HepG2 (cell line): ENCODE results near the gene CSNK1D. TPM values are rescaled to one million over a fixed set of nuclear protein-coding genes. Genes with fewer than 3 reads are reported as not detected.

ENCODE experiments used
- ATRX ChIP-seq: sonication (generic); formaldehyde crosslinking; IDR thresholded peaks from 2 replicates; pipeline ENCODE4 v1.4.0; 2020; ENCODE audit warnings: missing genetic modification reagents, borderline replicate concordance
- ELF3 ChIP-seq: IDR thresholded peaks from 2 replicates; pipeline ENCODE4 v1.6.1; 2016; ENCODE audit warnings: missing genetic modification reagents, missing compliant biosample characterization
- ETV5 ChIP-seq: IDR thresholded peaks from 2 replicates; pipeline ENCODE4 v1.6.1; 2018; ENCODE audit warnings: missing biosample characterization, missing genetic modification reagents, inconsistent platforms, borderline replicate concordance
- IKZF5 ChIP-seq: IDR thresholded peaks from 2 replicates; pipeline ENCODE4 v1.6.1; 2018; ENCODE audit warnings: missing genetic modification reagents, mild to moderate bottlenecking, missing compliant biosample characterization
- JUN ChIP-seq: sonication (generic); formaldehyde crosslinking; IDR thresholded peaks from 2 replicates; pipeline ENCODE4 v1.4.0; 2020; ENCODE audit warnings: mild to moderate bottlenecking, missing genetic modification reagents
- RORA ChIP-seq: sonication (generic); formaldehyde crosslinking; IDR thresholded peaks from 2 replicates; pipeline ENCODE4 v1.5.0; 2020; ENCODE audit warnings: mild to moderate bottlenecking, missing genetic modification reagents, moderate library complexity
- SP140L ChIP-seq: sonication (generic); formaldehyde crosslinking; IDR thresholded peaks from 2 replicates; pipeline ENCODE4 v1.4.0; 2020; ENCODE audit warnings: missing genetic modification reagents, borderline replicate concordance
- STAT5B ChIP-seq: sonication (generic); formaldehyde crosslinking; IDR thresholded peaks from 2 replicates; pipeline ENCODE4 v1.4.0; 2020; ENCODE audit warnings: missing genetic modification reagents
- THAP11 ChIP-seq: IDR thresholded peaks from 2 replicates; pipeline ENCODE4 v1.6.1; 2016; ENCODE audit warnings: missing biosample characterization, missing genetic modification reagents
- XRCC5 ChIP-seq: fragments of 200-400 bp; formaldehyde crosslinking; optimal IDR thresholded peaks from 2 replicates; pipeline ENCODE3; 2017; ENCODE audit warnings: mild to moderate bottlenecking, low read length
- ZBTB33 ChIP-seq: sonication (generic); formaldehyde crosslinking; IDR thresholded peaks from 2 replicates; pipeline ENCODE4 v1.4.0; 2020; ENCODE audit warnings: missing genetic modification reagents
- ZBTB7B ChIP-seq: sonication (generic); formaldehyde crosslinking; IDR thresholded peaks from 2 replicates; pipeline ENCODE4 v1.4.0; 2020; ENCODE audit warnings: missing genetic modification reagents
- ZNF10 ChIP-seq: sonication (generic); formaldehyde crosslinking; IDR thresholded peaks from 2 replicates; pipeline ENCODE4 v1.4.0; 2020; ENCODE audit warnings: mild to moderate bottlenecking, low read depth, missing genetic modification reagents, borderline replicate concordance
- ZNF563 ChIP-seq: sonication (generic); formaldehyde crosslinking; IDR thresholded peaks from 2 replicates; pipeline ENCODE4 v1.8.0; 2022; ENCODE audit warnings: mild to moderate bottlenecking, moderate library complexity, missing genetic modification reagents
- ZNF761 ChIP-seq: sonication (generic); formaldehyde crosslinking; conservative IDR thresholded peaks from 2 replicates; pipeline ENCODE4 v1.4.0; 2020; ENCODE audit warnings: mild to moderate bottlenecking, missing genetic modification reagents
- ZNF800 ChIP-seq: sonication (generic); formaldehyde crosslinking; IDR thresholded peaks from 2 replicates; pipeline ENCODE4 v1.4.0; 2020; ENCODE audit warnings: missing genetic modification reagents
- polyA plus RNA-seq, 8 experiments: library from polyadenylated mRNA; depleted of rRNA in 3 of 8; stranded (reverse) in 7 of 8; unstranded in 1 of 8; fragments of >200 nt; fragmentation: Illumina TruSeq in 4 of 8; extraction: Trizol in 4 of 8; gene quantifications; 2 replicates each; pipeline versions ENCODE4 v1.2.1 to v1.2.3, GENCODE V29; 2011 to 2016; ENCODE audit warnings: low read depth in 4 of 8, missing spikeins in 1 of 8, mixed read lengths in 1 of 8; ENCODE audit not compliant: insufficient read depth in 1 of 8
- total RNA-seq, 5 experiments: library from RNA; depleted of rRNA; stranded (reverse); fragments of >200 nt; fragmentation: Illumina TruSeq; extraction: Trizol; gene quantifications; 2 replicates each; pipeline ENCODE4 v1.2.3, GENCODE V29; 2016; ENCODE audit warnings: low read depth in 1 of 5
- TF ChIP-seq, protein P1 (sequence below): sonication (generic); formaldehyde crosslinking; IDR thresholded peaks from 2 replicates; pipeline ENCODE4 v1.4.0; 2020; ENCODE audit warnings: mild to moderate bottlenecking, missing genetic modification reagents
- TF ChIP-seq, protein P2 (sequence below): sonication (generic); formaldehyde crosslinking; IDR thresholded peaks from 2 replicates; pipeline ENCODE4 v1.4.0; 2020; ENCODE audit warnings: mild to moderate bottlenecking, missing genetic modification reagents
- TF ChIP-seq, protein P3 (sequence below): sonication (generic); formaldehyde crosslinking; IDR thresholded peaks from 2 replicates; pipeline ENCODE4 v1.5.1; 2020; ENCODE audit warnings: missing genetic modification reagents, mild to moderate bottlenecking, borderline replicate concordance

Gene CSNK1D
- total and polyA plus RNA-seq, 2 of the 13 experiments (the other 11 are each of a cell fraction or from before 2014, with no cell fraction given): 31.5 to 128 TPM

GRCh38 chr17:82297280-82297713, 23.8 kb upstream of the CSNK1D start (continued):
- TF ChIP-seq, protein P1, sequence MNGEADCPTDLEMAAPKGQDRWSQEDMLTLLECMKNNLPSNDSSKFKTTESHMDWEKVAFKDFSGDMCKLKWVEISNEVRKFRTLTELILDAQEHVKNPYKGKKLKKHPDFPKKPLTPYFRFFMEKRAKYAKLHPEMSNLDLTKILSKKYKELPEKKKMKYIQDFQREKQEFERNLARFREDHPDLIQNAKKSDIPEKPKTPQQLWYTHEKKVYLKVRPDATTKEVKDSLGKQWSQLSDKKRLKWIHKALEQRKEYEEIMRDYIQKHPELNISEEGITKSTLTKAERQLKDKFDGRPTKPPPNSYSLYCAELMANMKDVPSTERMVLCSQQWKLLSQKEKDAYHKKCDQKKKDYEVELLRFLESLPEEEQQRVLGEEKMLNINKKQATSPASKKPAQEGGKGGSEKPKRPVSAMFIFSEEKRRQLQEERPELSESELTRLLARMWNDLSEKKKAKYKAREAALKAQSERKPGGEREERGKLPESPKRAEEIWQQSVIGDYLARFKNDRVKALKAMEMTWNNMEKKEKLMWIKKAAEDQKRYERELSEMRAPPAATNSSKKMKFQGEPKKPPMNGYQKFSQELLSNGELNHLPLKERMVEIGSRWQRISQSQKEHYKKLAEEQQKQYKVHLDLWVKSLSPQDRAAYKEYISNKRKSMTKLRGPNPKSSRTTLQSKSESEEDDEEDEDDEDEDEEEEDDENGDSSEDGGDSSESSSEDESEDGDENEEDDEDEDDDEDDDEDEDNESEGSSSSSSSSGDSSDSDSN (CRISPR knock-in tag): no peak
- TF ChIP-seq IKZF5: 0 out of 2 replicates have a peak, but pooled peaks have one; percentile 0
- TF ChIP-seq STAT5B (CRISPR knock-in tag): no peak
- TF ChIP-seq RORA (CRISPR knock-in tag): no peak
- peak; percentile 7; the same call in 1 of the 2 replicates for TF ChIP-seq ELF3 (CRISPR knock-in tag)
- TF ChIP-seq ZBTB33 (CRISPR knock-in tag): peak; percentile 88; the same call in 1 of the 2 replicates
- no peak for TF ChIP-seq ZNF563
- TF ChIP-seq XRCC5: peak; percentile 10
- TF ChIP-seq, protein P2, sequence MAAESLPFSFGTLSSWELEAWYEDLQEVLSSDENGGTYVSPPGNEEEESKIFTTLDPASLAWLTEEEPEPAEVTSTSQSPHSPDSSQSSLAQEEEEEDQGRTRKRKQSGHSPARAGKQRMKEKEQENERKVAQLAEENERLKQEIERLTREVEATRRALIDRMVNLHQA (CRISPR knock-in tag): no peak
- TF ChIP-seq THAP11 (CRISPR knock-in tag): 0 out of 2 replicates have a peak, but pooled peaks have one; percentile 17
- no peak for TF ChIP-seq SP140L (CRISPR knock-in tag)
- no peak for TF ChIP-seq ZNF761 (CRISPR knock-in tag)
- TF ChIP-seq ETV5 (CRISPR knock-in tag): peak; percentile 4; the same call in 1 of the 2 replicates
- TF ChIP-seq, protein P3, sequence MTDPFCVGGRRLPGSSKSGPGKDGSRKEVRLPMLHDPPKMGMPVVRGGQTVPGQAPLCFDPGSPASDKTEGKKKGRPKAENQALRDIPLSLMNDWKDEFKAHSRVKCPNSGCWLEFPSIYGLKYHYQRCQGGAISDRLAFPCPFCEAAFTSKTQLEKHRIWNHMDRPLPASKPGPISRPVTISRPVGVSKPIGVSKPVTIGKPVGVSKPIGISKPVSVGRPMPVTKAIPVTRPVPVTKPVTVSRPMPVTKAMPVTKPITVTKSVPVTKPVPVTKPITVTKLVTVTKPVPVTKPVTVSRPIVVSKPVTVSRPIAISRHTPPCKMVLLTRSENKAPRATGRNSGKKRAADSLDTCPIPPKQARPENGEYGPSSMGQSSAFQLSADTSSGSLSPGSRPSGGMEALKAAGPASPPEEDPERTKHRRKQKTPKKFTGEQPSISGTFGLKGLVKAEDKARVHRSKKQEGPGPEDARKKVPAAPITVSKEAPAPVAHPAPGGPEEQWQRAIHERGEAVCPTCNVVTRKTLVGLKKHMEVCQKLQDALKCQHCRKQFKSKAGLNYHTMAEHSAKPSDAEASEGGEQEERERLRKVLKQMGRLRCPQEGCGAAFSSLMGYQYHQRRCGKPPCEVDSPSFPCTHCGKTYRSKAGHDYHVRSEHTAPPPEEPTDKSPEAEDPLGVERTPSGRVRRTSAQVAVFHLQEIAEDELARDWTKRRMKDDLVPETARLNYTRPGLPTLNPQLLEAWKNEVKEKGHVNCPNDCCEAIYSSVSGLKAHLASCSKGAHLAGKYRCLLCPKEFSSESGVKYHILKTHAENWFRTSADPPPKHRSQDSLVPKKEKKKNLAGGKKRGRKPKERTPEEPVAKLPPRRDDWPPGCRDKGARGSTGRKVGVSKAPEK (CRISPR knock-in tag): no peak
- TF ChIP-seq ZNF10 (CRISPR knock-in tag): no peak
- TF ChIP-seq ATRX: no peak
- TF ChIP-seq ZBTB7B (CRISPR knock-in tag): 0 out of 2 replicates have a peak, but pooled peaks have one; percentile 10
- TF ChIP-seq JUN (CRISPR knock-in tag): no peak
- TF ChIP-seq ZNF800 (CRISPR knock-in tag): no peak
